Fibroblast of skin of left biceps (primary cell): ENCODE data around the gene SIK2.
A peak's percentile ranks its signal among the peaks of the same experiment; 100 is the strongest.

ENCODE experiments used
- DNase-seq, 2 experiments: peaks; one replicate each; pipeline ENCODE4 v3.0.0-alpha.2; 2013; ENCODE audit warnings: low read depth in 2 of 2

The SIK2 gene

GRCh38 chr11:111582163-111582562 lies 20.1 kb upstream of the SIK2 start:
- no peak for DNase-seq

- no peak for DNase-seq
Measured at GRCh38 chr11:111582881-111583280, 19.4 kb upstream of the SIK2 start.

GRCh38 chr11:111585371-111585770 lies 16.9 kb upstream of the SIK2 start:
- DNase-seq = peak; percentile 70

- DNase-seq = no peak
Measured at GRCh38 chr11:111586388-111586831, 15.8 kb upstream of the SIK2 start.

GRCh38 chr11:111589114-111589513 lies 13.1 kb upstream of the SIK2 start:
- DNase-seq = no peak

- no peak for DNase-seq
Measured at GRCh38 chr11:111589886-111590499, 12.3 kb upstream of the SIK2 start.

- no peak for DNase-seq
Measured at GRCh38 chr11:111591187-111591960, 10.9 kb upstream of the SIK2 start.

- DNase-seq = no peak
Measured at GRCh38 chr11:111592491-111592890, 9.8 kb upstream of the SIK2 start.

- DNase-seq = no peak
Measured at GRCh38 chr11:111596319-111596718, 5.9 kb upstream of the SIK2 start.

- no peak for DNase-seq
Measured at GRCh38 chr11:111598148-111598547, 4.1 kb upstream of the SIK2 start.

GRCh38 chr11:111598559-111598958 lies 3.7 kb upstream of the SIK2 start:
- DNase-seq = peak; percentile 38 to 58

GRCh38 chr11:111601636-111601978 lies 642 bp upstream of the SIK2 start:
- DNase-seq = no peak

GRCh38 chr11:111602865-111603610 lies 789 bp downstream of the SIK2 start:
- DNase-seq = no peak

GRCh38 chr11:111603611-111604130 lies 1.4 kb downstream of the SIK2 start:
- DNase-seq = no peak

- no peak for DNase-seq
Measured at GRCh38 chr11:111604392-111605009, 2.3 kb downstream of the SIK2 start.

GRCh38 chr11:111605681-111606080 lies 3.4 kb downstream of the SIK2 start:
- DNase-seq = no peak

GRCh38 chr11:111606986-111607385 lies 4.7 kb downstream of the SIK2 start:
- DNase-seq = no peak

- no peak for DNase-seq
Measured at GRCh38 chr11:111607751-111608150, 5.5 kb downstream of the SIK2 start.

- DNase-seq = no peak
Measured at GRCh38 chr11:111612224-111612623, 10.0 kb downstream of the SIK2 start.

GRCh38 chr11:111617286-111617685 lies 15.0 kb downstream of the SIK2 start:
- no peak for DNase-seq

GRCh38 chr11:111620518-111620917 lies 18.3 kb downstream of the SIK2 start:
- DNase-seq = no peak

GRCh38 chr11:111623527-111624030 lies 21.3 kb downstream of the SIK2 start:
- DNase-seq = no peak
